Stimulated activated CD4-positive, alpha-beta T cell treated with anti-CD3 and anti-CD28 coated beads, TNF-alpha, amount 100 ng/mL, for 24 hours (primary cell): ENCODE data around the gene CCDC174.
"Not testable (repeated sequence)": the region's sequence is repeated elsewhere in the genome, so short reads cannot be mapped to it uniquely, and the experiment has no call there.

Source experiments
- DNase-seq, 3 experiments: peaks; one replicate each; pipeline ENCODE4 v3.0.0-alpha.2; 2020; ENCODE audit warnings: low read depth in 3 of 3

The CCDC174 gene

DNA sequence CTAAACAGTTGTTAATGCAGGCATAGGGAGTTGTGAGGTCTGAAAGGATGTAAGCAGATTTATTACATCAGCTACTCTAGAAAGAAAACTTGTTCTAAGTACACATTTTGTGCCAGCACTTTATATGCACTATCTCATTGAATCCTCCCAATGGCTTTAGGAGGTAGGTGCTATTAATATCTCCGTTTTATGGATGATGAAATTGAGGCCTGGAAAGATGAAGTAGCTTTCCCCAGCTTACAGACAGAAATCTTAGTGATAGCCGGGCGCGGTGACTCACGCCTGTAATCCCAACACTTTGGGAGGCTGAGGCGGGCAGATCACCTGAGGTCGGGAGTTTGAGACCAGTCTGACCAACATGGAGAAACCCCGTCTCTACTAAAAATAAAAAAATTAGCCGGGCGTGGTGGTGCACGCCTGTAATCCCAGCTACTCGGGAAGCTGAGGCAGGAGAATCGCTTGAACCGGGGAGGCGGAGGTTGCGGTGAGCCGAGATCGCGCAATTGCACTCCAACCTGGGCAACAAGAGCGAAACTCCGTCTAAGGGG lies 872 bp downstream of the CCDC174 start:
- not testable (repeated sequence) for DNase-seq

DNA sequence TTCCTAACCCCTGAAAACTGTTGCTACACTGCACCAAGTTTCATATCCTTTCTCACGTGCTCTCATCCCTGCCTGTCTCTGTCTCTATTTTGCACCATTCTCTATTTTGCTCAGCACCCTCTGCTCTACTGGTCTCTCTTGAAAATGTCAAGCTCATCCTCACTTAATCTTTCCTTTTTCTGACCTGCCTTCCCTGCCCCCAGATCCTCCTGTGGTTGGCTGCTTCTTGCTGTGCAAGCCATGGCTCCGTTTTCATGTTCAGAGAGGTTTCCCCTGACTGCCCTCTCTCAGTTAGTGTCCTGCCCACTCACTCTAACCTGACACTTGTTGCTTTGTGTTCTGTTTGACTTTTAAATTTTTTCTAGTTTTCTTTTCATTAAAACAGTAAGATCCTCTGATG lies 6.0 kb downstream of the CCDC174 start:
- no peak for DNase-seq

DNA sequence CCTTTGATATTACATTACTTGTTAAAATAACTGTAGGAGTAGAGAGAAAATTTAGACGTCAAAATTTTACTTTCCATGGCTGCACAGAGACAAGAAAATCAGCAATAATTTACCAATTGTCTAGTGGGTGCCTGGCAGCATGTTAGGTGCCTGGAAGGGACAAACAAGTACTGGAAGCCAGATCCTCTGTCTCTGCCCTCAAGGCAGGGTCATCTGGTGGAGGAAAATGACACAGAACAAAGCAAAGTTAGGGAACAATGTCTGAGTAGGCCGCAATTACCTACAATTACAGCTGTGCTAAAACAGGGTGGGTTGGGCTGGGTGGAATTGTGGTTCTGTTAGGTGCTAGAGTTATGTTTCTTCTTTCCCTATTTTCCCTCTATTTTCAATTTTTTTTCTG lies 7.4 kb downstream of the CCDC174 start:
- DNase-seq = no peak

DNA sequence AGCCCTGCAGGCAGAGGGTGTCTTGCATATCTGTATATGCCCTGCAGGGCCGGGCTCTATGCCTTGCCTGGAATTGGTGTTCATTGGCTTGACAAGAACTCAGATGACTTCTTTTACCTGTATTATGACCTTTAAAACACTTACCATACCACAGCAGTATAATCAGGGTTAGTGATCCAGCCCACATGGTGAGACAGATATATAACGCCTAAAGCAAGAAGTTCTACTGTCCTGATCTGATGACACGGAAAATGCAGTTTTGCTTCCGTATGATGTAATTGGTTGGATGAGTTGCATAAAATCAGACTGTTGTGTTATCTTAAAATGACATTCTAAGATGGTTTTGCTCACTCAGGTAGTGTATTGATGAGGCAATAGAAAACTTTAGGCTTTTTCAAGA lies 9.4 kb downstream of the CCDC174 start:
- DNase-seq = no peak

DNA sequence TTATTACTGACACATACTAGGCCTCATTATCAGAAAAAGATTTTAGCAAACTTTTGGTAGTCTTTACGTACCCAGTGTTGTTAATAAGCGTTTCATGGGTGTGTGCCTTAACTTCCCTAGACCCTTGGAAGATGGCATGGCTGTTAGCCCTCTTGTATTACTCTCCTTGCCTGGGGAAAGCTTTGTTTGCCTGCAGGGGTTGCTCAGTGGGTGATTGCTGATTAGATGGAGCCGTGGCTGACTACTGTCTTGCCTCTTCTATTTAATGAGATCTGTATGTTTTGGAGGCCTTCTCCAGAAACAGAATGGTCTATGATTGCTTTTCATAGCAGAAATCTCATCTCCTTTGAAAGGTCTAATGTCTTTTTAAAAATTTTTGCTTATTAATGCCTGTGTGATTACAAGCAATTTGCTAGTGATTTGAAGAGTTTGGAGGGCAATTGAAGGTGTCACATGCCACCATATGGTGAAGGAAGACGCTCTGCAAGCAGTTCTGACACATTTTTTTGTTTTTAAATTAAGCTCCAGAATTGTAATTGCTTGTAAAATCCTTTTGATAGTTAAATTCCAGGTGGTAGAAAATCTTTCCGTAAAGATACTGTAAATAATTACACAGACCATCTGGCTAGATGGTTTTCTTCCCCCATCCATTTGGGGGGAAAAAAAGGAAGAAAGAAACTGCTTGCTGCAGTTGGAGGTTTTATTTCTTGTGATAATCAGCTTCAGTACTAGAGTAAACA lies 12.0 kb downstream of the CCDC174 start:
- DNase-seq = no peak

GRCh38 chr3:14664170-14664569 lies 12.6 kb downstream of the CCDC174 start:
- no peak for DNase-seq

DNA sequence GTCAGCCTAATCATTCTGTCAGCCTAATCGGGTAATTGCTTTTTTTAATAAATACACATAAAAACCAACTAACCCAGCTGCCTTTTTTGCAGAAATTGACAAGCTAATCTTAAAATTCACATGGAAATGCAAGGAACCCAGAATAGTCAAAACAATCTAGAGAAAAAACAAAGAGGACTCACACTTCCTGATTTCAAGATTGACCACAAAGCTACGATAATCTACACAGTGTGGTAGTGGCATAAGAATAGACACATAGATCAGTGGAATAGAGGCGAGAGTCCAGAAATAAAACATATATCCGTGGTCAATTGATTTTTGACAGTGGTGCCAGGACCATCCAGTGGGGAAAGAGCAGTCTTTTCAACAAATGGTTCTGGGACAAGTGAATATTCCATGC lies 21.0 kb downstream of the CCDC174 start:
- no peak for DNase-seq

- no peak for DNase-seq
Measured at GRCh38 chr3:14674841-14675240, 23.3 kb downstream of the CCDC174 start, which contains the start of gene C3orf20. Gene C3orf20, plus strand, starts transcription at chr3:14675141. Its CDS starts 7,573 bp downstream, at chr3:14682714.

GRCh38 chr3:14676881-14677280 lies 25.3 kb downstream of the CCDC174 start:
- no peak for DNase-seq

DNA sequence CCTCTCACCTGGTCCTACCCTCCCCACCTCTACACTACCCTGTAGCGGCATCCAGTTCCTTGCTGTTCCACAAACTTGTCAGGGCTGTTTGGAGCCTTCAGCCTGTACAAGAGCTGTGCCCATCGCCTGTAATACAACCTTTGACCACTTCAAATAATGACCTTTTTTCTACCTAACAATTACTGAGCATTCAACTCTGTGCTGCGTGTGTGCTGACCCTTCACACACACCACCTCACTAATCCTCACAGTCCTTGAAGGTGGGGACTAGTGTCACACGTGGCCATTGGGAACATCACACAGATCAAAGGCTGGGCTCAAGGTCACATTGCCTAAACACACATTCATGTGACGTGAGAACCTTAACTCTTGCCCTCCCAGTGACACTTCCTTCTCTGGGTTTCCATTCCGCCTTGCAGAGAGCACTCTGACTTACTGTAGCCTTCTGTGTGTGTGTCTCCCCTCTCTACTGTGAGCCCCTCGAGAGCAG lies 26.5 kb downstream of the CCDC174 start:
- no peak for DNase-seq

DNA sequence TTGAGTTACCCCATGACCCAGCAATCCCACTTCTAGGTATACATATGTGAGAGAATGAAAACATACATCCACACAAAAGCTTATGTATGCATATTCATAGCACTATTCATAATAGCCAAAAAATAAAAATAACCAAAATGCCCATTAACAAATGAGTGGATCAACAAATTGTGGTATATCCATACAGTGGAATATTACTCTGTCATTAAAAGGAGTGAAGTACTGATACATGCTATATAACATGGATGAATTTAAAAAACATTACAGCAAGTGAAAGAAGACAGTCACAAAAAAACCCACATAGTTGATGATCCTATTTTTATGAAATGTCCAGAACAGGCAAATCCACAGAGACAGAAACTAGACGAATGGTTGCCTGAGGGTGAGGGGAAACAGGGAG lies 28.6 kb downstream of the CCDC174 start:
- no peak for DNase-seq

GRCh38 chr3:14680716-14681115 lies 29.2 kb downstream of the CCDC174 start:
- no peak for DNase-seq

GRCh38 chr3:14684447-14684846 lies 32.9 kb downstream of the CCDC174 start:
- no peak for DNase-seq

DNA sequence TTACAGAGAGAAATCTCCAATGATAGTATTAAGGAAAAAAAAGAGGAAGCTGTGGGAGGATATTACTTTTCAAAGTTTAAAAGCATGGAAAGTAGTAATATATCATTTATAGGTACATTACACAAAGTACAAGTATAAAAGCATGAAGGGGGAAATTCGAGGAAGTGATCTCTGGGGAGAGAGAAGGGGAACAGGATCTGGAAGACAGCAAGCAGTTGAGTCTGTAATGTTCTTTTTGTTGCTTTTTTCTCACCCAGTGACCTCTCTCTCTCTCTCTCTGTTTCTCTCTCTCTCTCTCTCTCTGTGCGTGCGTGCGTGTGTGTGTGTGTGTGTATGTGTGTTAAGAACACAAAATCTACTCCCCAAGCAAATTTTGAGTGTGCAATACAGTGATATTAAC lies 33.6 kb downstream of the CCDC174 start:
- DNase-seq = no peak

- no peak for DNase-seq
Measured at GRCh38 chr3:14687360-14687759, 35.8 kb downstream of the CCDC174 start.

DNA sequence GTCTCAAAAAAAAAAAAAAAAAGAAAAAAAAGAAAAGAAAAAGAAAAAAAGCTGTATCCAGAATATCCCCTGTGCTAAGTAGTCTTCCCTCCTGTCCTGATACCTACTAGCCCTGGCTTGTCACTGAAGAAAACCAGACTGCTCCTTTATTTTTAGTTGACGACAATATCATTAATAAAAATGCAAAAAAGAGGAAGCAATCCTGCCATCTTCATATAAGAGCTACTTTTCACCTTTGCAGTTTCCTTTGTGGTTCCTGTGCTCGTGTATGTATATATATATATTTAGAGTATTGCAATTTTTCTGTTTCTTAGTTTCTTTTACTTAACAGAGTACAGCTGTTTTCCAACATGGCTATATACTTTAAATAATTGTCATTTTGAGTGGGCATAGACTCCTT lies 37.0 kb downstream of the CCDC174 start:
- no peak for DNase-seq

- no peak for DNase-seq
Measured at GRCh38 chr3:14689247-14689980, 37.9 kb downstream of the CCDC174 start.

- DNase-seq = no peak
Measured at GRCh38 chr3:14691239-14691638, 39.7 kb downstream of the CCDC174 start.

- DNase-seq = no peak
Measured at GRCh38 chr3:14691719-14692118, 40.2 kb downstream of the CCDC174 start.

DNA sequence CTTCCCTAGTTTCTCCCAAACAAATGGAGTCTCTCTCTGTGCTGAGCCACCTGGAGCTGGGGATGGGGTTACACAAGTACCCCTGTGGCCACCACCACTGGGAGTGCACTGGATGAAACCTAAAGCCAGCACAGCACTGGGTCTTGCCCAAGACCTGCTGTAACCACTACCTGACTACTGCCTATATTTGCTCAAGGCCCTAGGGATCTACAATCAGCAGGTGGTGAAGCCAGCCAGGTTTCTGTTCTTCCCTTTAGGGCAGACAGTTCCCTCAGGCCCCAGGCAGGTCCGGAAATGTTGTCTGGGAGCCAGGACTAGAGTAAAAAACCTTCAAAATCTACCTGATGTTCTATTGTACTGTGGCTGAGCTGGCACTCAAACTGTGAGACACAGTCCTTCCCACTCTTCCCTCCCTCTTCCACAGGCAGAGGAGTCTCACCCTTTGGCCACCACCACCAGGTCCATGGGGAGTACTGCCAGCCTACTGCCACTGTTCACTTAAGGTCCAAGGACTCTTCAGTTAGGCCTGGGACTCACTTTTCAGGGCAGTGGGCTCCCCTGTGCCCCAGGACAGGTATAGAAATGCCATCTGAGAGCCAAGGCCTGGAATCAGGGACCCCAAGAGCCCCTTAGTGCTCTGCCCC lies 47.2 kb downstream of the CCDC174 start:
- DNase-seq = no peak

DNA sequence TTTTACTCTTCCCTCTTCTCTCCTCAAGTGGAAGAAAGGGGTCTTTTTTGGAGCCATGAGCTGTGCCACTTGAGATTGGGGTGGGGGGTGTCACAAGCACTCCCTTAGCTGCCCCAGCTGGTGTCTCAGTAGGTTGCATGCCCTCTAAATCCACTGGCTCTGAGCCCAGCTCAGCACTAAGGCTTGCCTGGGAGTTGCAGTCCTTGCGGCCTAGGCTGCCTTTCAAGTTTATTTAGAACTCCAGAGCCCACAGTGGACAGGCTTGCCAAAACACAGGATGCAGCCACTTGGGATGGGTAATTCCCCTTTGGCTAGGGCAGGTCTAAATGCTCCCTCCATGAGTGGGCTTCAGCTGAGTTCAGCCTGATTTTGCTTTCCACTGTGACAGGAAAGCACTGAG lies 48.1 kb downstream of the CCDC174 start:
- DNase-seq = no peak

DNA sequence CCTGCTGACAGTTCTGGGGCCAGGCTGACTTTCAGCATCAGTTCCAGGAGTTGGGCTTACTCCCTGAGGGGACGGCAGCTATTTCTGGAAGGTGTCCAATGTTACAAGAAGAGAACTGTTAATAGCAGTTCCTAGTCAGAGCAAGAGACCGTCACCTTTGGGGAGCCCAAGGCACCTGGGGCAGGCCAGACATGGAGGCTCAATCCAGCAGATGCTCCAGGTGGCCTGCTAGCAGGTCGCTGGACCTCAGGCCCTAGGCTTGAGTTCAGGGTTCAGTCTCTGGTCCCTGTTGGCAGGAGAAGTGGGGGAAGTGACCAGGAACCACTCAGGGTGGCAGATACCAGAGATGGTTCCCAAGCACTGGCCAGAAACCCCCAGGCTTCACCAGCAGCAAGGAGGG lies 49.3 kb downstream of the CCDC174 start:
- DNase-seq = no peak
